ENCODE results near the gene VPS13C.

VPS13C gene

GRCh38 chr15:61816856-61817255 is 243.4 kb downstream of the VPS13C start:
- DNase-seq (ENCODE audit: low read depth) = no peak

DNA sequence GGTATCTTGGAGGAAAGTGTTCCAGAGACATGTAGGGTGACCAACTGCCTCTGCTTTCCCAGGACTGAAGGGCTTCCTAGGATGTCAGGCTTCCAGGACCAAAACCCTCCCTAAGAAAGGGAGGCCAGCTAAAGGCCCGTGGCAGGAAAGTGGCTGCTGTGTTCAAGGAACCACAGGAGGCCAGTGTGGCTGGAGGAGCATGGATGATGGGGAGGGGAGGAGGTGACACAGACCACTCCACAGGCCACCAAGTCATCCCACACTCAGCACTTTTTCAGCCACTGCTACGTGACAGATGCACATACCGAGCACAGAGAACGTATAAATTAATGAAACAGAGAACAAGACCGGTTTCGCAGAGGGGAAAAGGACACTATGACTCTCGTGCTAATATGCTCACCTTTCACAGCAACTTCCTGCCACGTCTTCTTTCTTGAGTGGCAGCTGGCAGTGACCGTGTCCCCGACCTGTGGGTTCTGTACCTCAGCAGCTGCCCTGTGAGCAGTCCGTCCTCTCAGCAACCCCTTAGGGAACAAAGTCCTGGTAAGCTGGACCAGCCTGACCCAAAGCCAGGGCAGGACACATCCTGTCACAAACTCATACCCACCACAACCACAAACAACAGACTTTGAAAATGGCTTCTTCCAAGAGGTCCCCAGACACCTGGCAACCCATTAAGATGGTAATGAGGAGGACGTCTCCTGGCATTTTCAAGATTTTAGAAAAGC is 244.7 kb downstream of the VPS13C start:
- DNase-seq (ENCODE audit: low read depth) = no peak

DNA sequence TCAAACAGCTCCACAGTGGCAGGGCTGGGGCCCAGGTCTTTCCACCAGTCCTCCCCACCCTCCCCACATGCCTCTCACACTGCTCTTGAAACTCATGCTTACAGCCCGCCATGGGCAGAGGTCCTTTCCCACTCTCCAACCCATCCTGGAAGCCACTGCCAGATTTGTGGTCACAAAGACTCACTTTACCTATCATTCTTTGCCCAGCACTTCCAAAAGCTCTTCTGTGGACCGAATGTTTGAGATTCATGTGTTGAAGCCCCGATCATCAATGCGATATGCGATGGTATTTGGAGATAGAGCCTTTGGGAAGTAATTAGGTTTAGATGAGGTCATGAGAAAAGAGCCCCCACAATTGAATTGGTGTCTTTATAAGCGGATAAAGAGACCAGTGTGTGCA is 247.8 kb downstream of the VPS13C start:
- DNase-seq (ENCODE audit: low read depth) = no peak

GRCh38 chr15:61811952-61812351 is 248.3 kb downstream of the VPS13C start:
- no peak for DNase-seq (ENCODE audit: low read depth)

DNA sequence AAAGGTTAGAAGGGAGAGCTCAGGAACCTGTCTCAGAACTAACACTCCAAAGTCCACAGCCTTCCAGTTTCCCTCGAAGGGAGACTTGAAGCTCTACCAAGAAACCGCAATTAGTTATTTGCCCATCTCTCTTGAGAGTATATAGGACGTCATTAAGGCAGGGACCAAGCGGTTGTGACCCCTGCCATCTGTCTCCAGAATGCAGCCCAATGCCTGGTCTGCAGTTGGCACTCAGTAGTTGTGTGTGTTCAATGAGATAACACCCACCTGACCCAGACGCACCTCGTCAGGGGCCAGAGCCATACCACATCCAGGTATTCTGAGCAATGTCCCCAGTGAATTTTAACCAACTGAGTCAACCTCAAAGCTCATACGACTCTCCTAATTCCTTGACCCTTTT is 251.0 kb downstream of the VPS13C start:
- DNase-seq (ENCODE audit: low read depth) = no peak

DNA sequence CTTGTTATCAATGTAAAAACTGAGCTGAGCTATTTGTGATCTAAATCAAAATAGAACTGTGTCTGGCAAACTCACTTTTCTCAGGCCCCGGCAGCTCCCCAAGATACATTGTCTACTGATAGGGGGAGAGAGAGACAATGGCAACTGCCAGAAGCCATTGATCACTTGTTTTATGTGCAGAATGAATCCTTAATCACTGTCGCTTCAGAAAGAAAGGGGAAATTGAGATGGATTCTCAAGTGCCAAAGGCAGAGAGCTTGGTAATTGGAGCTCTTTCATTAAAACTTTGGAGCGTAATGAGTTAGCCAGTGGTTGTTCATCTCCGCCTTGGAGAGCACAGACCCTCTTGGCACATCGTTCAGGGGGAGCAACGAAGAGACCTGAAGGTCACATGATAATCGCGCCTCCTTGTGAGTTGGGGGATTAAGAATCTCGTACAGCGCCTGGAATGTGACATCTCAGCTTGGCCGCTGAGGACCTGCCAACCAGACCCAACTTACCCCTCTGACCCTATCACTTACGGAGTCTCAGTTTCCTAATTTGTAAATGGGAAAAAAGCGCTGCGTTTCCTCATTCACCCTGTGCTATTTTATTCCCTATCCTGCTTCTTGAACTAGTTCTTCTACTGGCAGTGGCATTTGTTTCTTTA is 252.8 kb downstream of the VPS13C start:
- no peak for DNase-seq (ENCODE audit: low read depth)
